ENCODE results near the gene MB21D2.

DNA sequence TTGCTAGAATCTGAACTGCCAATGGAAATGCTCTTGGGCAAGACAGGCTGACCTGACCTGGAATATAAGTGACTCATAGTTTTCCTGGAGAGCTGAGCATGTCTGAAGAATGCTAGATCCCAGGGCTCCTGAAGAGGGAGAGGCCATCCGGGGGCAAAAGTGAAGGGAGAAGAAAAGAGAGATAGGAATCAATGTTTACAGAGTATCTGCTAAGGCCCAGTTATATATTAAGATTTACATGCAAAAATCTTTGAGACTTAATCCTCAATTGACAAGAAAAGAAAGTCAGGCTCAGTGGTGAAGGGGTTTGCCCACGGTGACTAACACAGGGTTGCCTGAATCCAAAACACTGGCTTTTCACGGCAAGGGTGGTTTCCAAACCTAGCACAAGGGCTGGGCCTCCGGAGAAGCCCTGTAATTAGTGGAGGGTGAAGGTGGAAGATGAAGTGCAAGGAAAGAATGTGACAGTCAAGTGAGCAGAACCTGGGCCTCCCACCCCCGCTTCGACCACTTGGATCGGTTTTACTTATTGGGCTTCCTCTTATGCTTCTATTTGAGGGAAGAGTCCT is 98.6 kb downstream of the MB21D2 start:
- TF ChIP-seq SP1 (IDR thresholded peaks at IDR 0.05; ENCODE audit: low read depth), result peak; percentile 17; the same call in 1 of the 2 replicates
- TF ChIP-seq POLR2A (IDR thresholded peaks at IDR 0.05; ENCODE audit: borderline replicate concordance, extremely low read depth, insufficient read depth, insufficient read length), result no peak
- TF ChIP-seq, protein P1, sequence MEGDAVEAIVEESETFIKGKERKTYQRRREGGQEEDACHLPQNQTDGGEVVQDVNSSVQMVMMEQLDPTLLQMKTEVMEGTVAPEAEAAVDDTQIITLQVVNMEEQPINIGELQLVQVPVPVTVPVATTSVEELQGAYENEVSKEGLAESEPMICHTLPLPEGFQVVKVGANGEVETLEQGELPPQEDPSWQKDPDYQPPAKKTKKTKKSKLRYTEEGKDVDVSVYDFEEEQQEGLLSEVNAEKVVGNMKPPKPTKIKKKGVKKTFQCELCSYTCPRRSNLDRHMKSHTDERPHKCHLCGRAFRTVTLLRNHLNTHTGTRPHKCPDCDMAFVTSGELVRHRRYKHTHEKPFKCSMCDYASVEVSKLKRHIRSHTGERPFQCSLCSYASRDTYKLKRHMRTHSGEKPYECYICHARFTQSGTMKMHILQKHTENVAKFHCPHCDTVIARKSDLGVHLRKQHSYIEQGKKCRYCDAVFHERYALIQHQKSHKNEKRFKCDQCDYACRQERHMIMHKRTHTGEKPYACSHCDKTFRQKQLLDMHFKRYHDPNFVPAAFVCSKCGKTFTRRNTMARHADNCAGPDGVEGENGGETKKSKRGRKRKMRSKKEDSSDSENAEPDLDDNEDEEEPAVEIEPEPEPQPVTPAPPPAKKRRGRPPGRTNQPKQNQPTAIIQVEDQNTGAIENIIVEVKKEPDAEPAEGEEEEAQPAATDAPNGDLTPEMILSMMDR (IDR thresholded peaks at IDR 0.05 in 2 of 3, conservative IDR thresholded peaks at IDR 0.05 in 1 of 3; ENCODE audit: borderline replicate concordance in 1 of 3, insufficient read depth in 1 of 3, low read depth in 2 of 3, low read length in 2 of 3), result no peak
- no peak for TF ChIP-seq EZH2phosphoT487 (IDR thresholded peaks at IDR 0.05; ENCODE audit: borderline replicate concordance)
- TF ChIP-seq, protein P2, sequence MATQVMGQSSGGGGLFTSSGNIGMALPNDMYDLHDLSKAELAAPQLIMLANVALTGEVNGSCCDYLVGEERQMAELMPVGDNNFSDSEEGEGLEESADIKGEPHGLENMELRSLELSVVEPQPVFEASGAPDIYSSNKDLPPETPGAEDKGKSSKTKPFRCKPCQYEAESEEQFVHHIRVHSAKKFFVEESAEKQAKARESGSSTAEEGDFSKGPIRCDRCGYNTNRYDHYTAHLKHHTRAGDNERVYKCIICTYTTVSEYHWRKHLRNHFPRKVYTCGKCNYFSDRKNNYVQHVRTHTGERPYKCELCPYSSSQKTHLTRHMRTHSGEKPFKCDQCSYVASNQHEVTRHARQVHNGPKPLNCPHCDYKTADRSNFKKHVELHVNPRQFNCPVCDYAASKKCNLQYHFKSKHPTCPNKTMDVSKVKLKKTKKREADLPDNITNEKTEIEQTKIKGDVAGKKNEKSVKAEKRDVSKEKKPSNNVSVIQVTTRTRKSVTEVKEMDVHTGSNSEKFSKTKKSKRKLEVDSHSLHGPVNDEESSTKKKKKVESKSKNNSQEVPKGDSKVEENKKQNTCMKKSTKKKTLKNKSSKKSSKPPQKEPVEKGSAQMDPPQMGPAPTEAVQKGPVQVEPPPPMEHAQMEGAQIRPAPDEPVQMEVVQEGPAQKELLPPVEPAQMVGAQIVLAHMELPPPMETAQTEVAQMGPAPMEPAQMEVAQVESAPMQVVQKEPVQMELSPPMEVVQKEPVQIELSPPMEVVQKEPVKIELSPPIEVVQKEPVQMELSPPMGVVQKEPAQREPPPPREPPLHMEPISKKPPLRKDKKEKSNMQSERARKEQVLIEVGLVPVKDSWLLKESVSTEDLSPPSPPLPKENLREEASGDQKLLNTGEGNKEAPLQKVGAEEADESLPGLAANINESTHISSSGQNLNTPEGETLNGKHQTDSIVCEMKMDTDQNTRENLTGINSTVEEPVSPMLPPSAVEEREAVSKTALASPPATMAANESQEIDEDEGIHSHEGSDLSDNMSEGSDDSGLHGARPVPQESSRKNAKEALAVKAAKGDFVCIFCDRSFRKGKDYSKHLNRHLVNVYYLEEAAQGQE (IDR thresholded peaks at IDR 0.05; ENCODE audit: low read depth), result no peak
- TF ChIP-seq EZH2 (IDR thresholded peaks at IDR 0.05), result no peak
- TF ChIP-seq YY1 (IDR thresholded peaks at IDR 0.05; ENCODE audit: extremely low read depth, insufficient replicate concordance, low read depth, low read length), result no peak
- no peak for TF ChIP-seq SIN3A (IDR thresholded peaks at IDR 0.05; ENCODE audit: low read depth)
- TF ChIP-seq JUND (IDR thresholded peaks at IDR 0.05), result peak; percentile 61
- peak; percentile 60 for TF ChIP-seq FOSL1 (IDR thresholded peaks at IDR 0.05; ENCODE audit: low read depth)

All from HCT116 (cell line).